Retinal pigment epithelial cell (primary cell): ENCODE data around the gene BLOC1S5.
A peak's percentile ranks its signal among the peaks of the same experiment; 100 is the strongest.

Source experiments
- DNase-seq: peaks from one replicate; pipeline ENCODE4 v3.0.0-alpha.2; 2010; ENCODE audit warnings: low read depth
- H3K4me3 ChIP-seq: 2 replicates; pipeline ENCODE4 v1.5.1; 2011; ENCODE audit warnings: mild to moderate bottlenecking, low read length, control low read depth, moderate library complexity
- CTCF ChIP-seq: conservative IDR thresholded peaks from 2 replicates; pipeline ENCODE4 v1.5.1; 2011; ENCODE audit warnings: low read depth, low read length, control low read depth, inconsistent platforms

Gene BLOC1S5

GRCh38 chr6:8006208-8006607 is 58.0 kb downstream of the BLOC1S5 start:
- no peak overlapping the region for H3K4me3 ChIP-seq
- DNase-seq = no peak
- TF ChIP-seq CTCF = peak; percentile 61

DNA sequence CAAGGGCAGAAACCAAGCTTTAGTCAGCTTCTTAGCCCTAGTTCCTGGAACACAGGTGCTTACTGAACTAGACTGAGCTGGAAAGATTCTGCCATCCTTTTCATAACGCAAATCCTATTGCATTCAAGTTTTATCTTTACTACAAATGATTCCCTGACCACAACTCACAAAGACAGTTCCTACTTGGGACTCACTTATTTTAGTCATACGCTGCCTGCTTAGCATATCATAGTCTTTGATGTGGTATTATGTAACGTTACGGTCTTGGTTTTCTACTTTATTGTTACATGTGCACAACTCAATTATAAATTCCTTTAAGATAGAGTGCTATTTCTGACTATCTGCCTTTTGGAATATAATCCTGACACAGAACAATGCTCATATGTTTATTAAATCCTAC is 59.1 kb downstream of the BLOC1S5 start:
- H3K4me3 ChIP-seq = no peak overlapping the region
- no peak for DNase-seq
- no peak for TF ChIP-seq CTCF

GRCh38 chr6:8000636-8001035 is 63.6 kb downstream of the BLOC1S5 start:
- no peak for DNase-seq
- no peak overlapping the region for H3K4me3 ChIP-seq
- no peak for TF ChIP-seq CTCF

DNA sequence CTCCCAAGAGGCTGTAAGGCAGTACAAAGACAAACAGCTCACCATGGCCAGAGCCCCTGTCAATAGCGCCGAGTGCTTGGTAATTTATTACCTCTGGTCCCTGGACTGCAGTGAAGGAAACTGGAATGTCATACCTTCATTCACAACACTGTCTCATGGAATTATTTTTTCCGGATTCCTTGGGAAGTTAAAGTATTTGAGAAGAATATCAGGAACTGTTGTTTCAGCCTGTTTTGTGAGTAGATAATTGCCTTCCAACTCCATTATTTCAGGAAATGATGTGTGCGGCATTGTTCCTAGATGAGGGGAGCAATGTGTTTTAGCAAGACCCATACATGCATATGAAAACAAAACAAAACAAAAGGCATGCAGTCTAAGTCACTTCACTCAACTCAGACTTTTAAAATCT is 64.0 kb downstream of the BLOC1S5 start:
- DNase-seq = no peak
- H3K4me3 ChIP-seq = no peak overlapping the region
- TF ChIP-seq CTCF = no peak

DNA sequence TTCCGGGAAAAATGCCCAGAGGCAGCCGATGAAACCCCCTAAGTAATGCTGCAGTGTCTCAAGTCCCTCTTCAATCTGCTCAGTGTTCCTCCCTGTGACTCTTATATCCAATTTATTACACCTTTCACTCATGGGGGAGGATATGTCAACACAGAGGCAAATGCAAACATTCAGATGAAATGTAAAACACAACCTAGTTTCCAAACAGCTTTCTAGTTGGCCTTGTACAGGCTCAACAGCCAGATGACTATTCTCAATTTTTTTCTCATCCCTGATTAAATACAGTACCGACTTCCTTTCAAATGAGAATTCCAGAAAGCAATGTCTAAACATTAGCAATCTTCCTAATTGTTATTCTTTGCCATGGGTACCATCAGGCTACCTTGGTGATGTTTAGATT is 65.0 kb downstream of the BLOC1S5 start:
- no peak for TF ChIP-seq CTCF
- H3K4me3 ChIP-seq = no peak overlapping the region
- DNase-seq = no peak

GRCh38 chr6:7998103-7998725 is 66.0 kb downstream of the BLOC1S5 start:
- H3K4me3 ChIP-seq = no peak overlapping the region
- DNase-seq = peak; percentile 83
- no peak for TF ChIP-seq CTCF

DNA sequence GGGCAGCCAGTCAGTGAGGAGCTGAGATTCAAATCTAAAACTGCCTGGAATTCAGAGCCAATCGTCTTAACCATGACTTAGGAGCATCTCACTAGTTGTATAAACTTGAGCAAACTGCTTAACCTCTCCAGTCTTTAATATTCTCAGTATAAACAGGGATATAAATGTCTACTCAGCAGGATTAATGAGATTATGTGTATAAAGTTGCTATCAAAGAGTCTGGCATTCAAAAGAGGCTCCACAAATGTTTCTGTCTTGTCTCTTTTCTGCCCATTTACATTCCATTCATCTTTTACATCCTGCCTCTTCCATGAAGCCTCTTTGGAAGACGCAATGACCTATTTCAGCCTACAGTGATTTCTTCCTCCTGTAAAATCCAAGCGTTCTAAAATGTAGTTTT is 66.9 kb downstream of the BLOC1S5 start:
- DNase-seq = no peak
- no peak for TF ChIP-seq CTCF
- no peak overlapping the region for H3K4me3 ChIP-seq
